Measurements from ENCODE around the gene SERPINA9. TPM values are rescaled to one million over a fixed set of nuclear protein-coding genes. Genes with fewer than 3 reads are reported as not detected.

Gene SERPINA9
- total RNA-seq, 1 experiment from 2014 or later, result not detected

DNA sequence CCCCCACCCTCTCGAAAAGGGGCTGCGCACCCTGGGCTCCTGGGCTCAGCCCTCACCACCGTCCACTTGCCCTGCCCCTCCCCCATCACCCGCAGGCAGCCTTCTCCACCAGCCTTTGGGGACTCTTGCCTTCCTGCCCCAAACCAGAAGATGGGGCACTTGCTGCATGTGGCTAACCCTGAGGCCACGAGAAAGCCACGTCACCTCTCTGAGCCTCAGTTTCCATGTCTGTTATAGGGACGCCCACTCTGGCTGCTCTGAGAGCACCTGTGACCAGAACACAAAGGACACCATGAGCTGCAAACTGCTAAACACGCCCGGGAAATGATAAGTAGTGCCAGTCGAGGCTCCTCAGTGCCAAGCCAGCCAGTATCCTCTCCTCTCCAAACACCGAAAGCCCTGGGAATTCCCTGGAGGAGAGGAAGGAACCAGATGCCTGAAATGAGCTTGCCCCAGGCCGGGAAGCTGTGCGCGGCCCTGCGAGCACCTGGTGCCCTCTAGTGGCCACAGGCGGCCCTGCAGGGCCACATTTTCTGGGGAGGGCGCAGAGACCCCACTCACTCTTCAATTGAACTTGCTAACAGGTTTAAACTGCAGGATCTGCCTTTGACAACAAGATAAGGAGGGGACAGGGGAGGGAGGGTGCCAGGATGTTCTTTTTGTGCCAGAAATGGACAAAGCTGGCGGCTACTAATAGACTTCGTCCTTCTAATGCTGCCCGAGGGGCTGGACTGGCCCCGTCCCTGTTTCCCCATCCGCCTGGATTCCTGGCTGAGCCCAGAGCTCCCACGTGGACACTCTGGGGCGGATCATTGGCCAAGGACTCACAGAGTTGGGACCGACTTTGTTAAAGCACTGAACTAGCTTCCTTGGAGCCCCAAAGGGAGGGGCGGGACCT, 10.2 kb upstream of the SERPINA9 start:
- H3K79me2 ChIP-seq (ENCODE audit: insufficient read depth, low read length), result no peaks in the 10 kb centered on the region
- peak; percentile 86 for ATAC-seq
- peak; percentile 22 for DNase-seq (ENCODE audit: low read depth, low spot score)
- peak overlapping the region; percentile 3 to 25; a peak in 3 of 4 replicates for H3K4me3 ChIP-seq (replicated peaks in 1 of 2; ENCODE audit: low read depth in 1 of 2, low read length in 2 of 2)
- 0 out of 2 replicates have a peak, but pooled peaks cover 4% of the 10 kb centered on the region for H3K27me3 ChIP-seq (ENCODE audit: insufficient read depth, low read length)
- H3K9me2 ChIP-seq (ENCODE audit: insufficient read depth), result no peaks in the 10 kb centered on the region
- intact Hi-C loops (cut with micrococcal nuclease), result loop anchor here (1.0 to 5.0 kb wide), 3 partner anchors 51 to 353 kb away; no protein-coding TSS in a partner anchor
- H3K4me1 ChIP-seq (ENCODE audit: control insufficient read depth in 1 of 2, insufficient read depth in 2 of 2, low read length in 2 of 2), result peaks cover 0 to 13% of the 10 kb centered on the region in 2 experiments; a peak in 2 of 4 replicates
- TF ChIP-seq POLR2A (IDR thresholded peaks at IDR 0.05; ENCODE audit: borderline replicate concordance, extremely low read depth, insufficient read depth, insufficient read length), result no peak
- TF ChIP-seq, protein P1, sequence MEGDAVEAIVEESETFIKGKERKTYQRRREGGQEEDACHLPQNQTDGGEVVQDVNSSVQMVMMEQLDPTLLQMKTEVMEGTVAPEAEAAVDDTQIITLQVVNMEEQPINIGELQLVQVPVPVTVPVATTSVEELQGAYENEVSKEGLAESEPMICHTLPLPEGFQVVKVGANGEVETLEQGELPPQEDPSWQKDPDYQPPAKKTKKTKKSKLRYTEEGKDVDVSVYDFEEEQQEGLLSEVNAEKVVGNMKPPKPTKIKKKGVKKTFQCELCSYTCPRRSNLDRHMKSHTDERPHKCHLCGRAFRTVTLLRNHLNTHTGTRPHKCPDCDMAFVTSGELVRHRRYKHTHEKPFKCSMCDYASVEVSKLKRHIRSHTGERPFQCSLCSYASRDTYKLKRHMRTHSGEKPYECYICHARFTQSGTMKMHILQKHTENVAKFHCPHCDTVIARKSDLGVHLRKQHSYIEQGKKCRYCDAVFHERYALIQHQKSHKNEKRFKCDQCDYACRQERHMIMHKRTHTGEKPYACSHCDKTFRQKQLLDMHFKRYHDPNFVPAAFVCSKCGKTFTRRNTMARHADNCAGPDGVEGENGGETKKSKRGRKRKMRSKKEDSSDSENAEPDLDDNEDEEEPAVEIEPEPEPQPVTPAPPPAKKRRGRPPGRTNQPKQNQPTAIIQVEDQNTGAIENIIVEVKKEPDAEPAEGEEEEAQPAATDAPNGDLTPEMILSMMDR (IDR thresholded peaks at IDR 0.05 in 2 of 3, conservative IDR thresholded peaks at IDR 0.05 in 1 of 3; ENCODE audit: borderline replicate concordance in 1 of 3, insufficient read depth in 1 of 3, low read depth in 2 of 3, low read length in 2 of 3), result peak; percentile 90 to 99 (median 99)
- TF ChIP-seq SRF (IDR thresholded peaks at IDR 0.05; ENCODE audit: low read depth), result no peak
- TF ChIP-seq RAD21 (IDR thresholded peaks at IDR 0.05; ENCODE audit: low read depth), result peak; percentile 85
- no peak for TF ChIP-seq EZH2 (IDR thresholded peaks at IDR 0.05)
- no peak for TF ChIP-seq EZH2phosphoT487 (IDR thresholded peaks at IDR 0.05; ENCODE audit: borderline replicate concordance)
- no peak for TF ChIP-seq JUND (IDR thresholded peaks at IDR 0.05)
- ChIA-PET RAD21 (ENCODE audit: low non-redundant PET in 1 of 2, low total read pairs in 2 of 2, uncharacterized antibody in 2 of 2, unreplicated experiment in 2 of 2) (interaction anchor here (0.8 to 1.3 kb wide), 4 partner anchors 52 to 354 kb away, joined by 3 to 19 read pairs (median 9); no protein-coding TSS in a partner anchor), POLR2A (interaction anchor here (0.7 to 1.1 kb wide), 3 partner anchors 52 to 349 kb away, joined by 3 read pairs; no protein-coding TSS in a partner anchor), CTCF (interaction anchor here (0.6 to 2.6 kb wide), 33 partner anchors 8 to 550 kb away, joined by 3 to 56 read pairs (median 4); partner anchors contain the start of gene SERPINA9)
- no TSS peak for BruUV-seq (replicated peaks)
- peak overlapping the region; percentile 28; the same call in 1 of the 2 replicates for H3K9ac ChIP-seq (ENCODE audit: low read length)
- H2AFZ ChIP-seq (ENCODE audit: low read depth, low read length, poor library complexity, severe bottlenecking), result peak overlapping the region; percentile 93
- no peaks in the 10 kb centered on the region for H4K20me1 ChIP-seq (ENCODE audit: insufficient read depth)
- no peaks in the 10 kb centered on the region for H3K36me3 ChIP-seq (ENCODE audit: control insufficient read depth in 1 of 2, insufficient read depth in 2 of 2, low read length in 2 of 2)
- H3K4me2 ChIP-seq (ENCODE audit: low read length), result peak overlapping the region; percentile 73
- no peak overlapping the region for H3K27ac ChIP-seq (ENCODE audit: low read depth, low read length)
- no peaks in the 10 kb centered on the region for H3K9me3 ChIP-seq (ENCODE audit: control insufficient read depth in 1 of 2, insufficient read depth in 1 of 2, low read depth in 1 of 2, low read length in 2 of 2)
